DMS114 treated with DMSO at 0.1 percent for 48 hours (cell line): ENCODE data around the gene STXBP5.

Experiments
- DNase-seq: peaks from one replicate; lab custom pipeline; 2025; ENCODE audit not compliant: unreplicated experiment; lab: John Stamatoyannopoulos, UW

Gene STXBP5

DNA sequence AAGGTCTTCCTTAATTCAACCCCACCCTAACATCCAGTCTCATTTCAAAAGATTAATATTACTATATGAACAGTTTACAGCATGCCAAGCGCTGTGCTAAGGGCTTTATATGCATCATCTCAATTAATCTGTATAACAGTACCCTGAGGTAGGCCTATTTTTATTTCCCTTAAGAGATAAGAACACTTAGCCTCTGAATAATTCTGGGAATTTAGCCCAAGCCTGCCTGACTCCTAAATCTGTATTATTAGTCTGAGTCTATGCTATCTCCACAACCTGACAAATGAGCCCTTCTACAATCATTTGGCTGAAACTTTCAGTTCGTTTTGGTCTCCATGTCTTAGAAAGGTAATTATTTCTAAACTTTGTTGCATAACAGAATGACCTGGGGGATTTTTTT lies 226.6 kb downstream of the STXBP5 start:
- DNase-seq: no peak

- no peak for DNase-seq
Measured at GRCh38 chr6:147434076-147434475, 229.9 kb downstream of the STXBP5 start.

- no peak for DNase-seq
Measured at GRCh38 chr6:147434516-147434915, 230.3 kb downstream of the STXBP5 start.

DNA sequence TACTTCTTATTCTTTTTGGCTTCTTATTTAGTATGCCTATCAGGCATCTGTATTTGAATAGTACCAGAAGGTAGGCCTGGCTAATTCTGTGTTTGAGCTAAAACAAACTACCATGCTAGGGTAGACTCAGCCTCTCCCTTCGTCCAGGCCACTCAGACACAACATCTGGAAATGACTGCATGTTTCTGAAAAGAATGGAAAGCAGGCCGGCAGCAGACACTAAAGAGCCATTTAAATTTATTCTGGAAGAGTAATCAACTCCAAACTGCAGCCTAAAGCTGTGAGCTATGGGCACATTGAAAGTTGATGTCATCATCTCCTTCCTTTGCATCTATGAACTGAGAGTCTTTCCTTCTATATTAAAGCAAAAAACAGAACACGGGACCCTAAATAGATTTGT lies 233.4 kb downstream of the STXBP5 start:
- no peak for DNase-seq

GRCh38 chr6:147438758-147439528 lies 234.7 kb downstream of the STXBP5 start:
- no peak for DNase-seq
